A673 (cell line): ENCODE results near the gene SLC2A14.
"Not testable (repeated sequence)": the region's sequence is repeated elsewhere in the genome, so short reads cannot be mapped to it uniquely, and the experiment has no call there.

Experiments
- EZH2 ChIP-seq: fragments of 200-600 bp; sonication (generic); IDR thresholded peaks from 2 replicates; pipeline ENCODE4 v1.6.1; 2017; ENCODE audit warnings: borderline replicate concordance, low read depth, mild to moderate bottlenecking, mixed read lengths, antibody characterized with exemption, low read length; ENCODE audit not compliant: poor library complexity, severe bottlenecking
- TF ChIP-seq, protein P1 (sequence below): fragments of 300-800, 200-600 bp; sonication (generic); conservative IDR thresholded peaks from 2 replicates; pipeline ENCODE4 v1.5.1; 2017; ENCODE audit warnings: low read depth, mild to moderate bottlenecking, antibody characterized with exemption, low read length, moderate library complexity, mixed read lengths

DNA sequence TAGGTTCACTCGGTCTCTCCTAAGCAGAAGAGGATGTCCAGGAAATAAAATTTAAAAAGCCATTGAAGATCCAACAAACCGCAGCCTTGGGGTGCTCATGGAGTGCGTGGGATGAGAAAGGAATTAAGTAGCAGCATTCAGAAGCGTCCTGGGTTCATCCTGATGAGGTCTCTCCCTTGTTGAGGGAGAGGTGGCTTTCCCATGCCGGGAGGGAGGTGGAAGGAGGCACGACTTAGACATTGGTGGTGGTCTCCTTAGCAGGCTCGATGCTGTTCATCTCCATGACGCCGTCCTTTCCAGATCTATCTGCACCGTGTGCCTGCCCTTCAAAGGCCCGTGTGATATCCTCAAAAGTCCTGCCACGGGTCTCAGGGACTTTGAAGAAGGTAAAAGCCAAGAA lies 48.5 kb upstream of the SLC2A14 start:
- TF ChIP-seq, protein P1, sequence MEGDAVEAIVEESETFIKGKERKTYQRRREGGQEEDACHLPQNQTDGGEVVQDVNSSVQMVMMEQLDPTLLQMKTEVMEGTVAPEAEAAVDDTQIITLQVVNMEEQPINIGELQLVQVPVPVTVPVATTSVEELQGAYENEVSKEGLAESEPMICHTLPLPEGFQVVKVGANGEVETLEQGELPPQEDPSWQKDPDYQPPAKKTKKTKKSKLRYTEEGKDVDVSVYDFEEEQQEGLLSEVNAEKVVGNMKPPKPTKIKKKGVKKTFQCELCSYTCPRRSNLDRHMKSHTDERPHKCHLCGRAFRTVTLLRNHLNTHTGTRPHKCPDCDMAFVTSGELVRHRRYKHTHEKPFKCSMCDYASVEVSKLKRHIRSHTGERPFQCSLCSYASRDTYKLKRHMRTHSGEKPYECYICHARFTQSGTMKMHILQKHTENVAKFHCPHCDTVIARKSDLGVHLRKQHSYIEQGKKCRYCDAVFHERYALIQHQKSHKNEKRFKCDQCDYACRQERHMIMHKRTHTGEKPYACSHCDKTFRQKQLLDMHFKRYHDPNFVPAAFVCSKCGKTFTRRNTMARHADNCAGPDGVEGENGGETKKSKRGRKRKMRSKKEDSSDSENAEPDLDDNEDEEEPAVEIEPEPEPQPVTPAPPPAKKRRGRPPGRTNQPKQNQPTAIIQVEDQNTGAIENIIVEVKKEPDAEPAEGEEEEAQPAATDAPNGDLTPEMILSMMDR, result not testable (repeated sequence)
- TF ChIP-seq EZH2, result not testable (repeated sequence)
